HK-2 (cell line): ENCODE measurements around the gene CHRNA4.
"Not testable (repeated sequence)": the region's sequence is repeated elsewhere in the genome, so short reads cannot be mapped to it uniquely, and the experiment has no call there.

Experiments
- DNase-seq: peaks from one replicate; pipeline ENCODE4 v3.0.0-alpha.2; 2018; ENCODE audit not compliant: unreplicated experiment

Gene CHRNA4

GRCh38 chr20:63397946-63398450, 36.8 kb upstream of the CHRNA4 start:
- DNase-seq = no peak

- no peak for DNase-seq
Measured at GRCh38 chr20:63397155-63397843, 36.1 kb upstream of the CHRNA4 start.

GRCh38 chr20:63396300-63396699, 35.2 kb upstream of the CHRNA4 start:
- DNase-seq = no peak

GRCh38 chr20:63395723-63396122, 34.6 kb upstream of the CHRNA4 start:
- no peak for DNase-seq

GRCh38 chr20:63394920-63395455, 33.8 kb upstream of the CHRNA4 start:
- DNase-seq = no peak

GRCh38 chr20:63394069-63394919, 33.1 kb upstream of the CHRNA4 start:
- DNase-seq = no peak

GRCh38 chr20:63393566-63393965, 32.4 kb upstream of the CHRNA4 start:
- no peak for DNase-seq

GRCh38 chr20:63392465-63393365, 31.6 kb upstream of the CHRNA4 start:
- DNase-seq = no peak

GRCh38 chr20:63387917-63388316, 26.8 kb upstream of the CHRNA4 start:
- DNase-seq = no peak

GRCh38 chr20:63387393-63387792, 26.2 kb upstream of the CHRNA4 start:
- DNase-seq = no peak

- no peak for DNase-seq
Measured at GRCh38 chr20:63386491-63386890, 25.3 kb upstream of the CHRNA4 start.

- no peak for DNase-seq
Measured at GRCh38 chr20:63385819-63386218, 24.7 kb upstream of the CHRNA4 start.

GRCh38 chr20:63384336-63384735, 23.2 kb upstream of the CHRNA4 start:
- DNase-seq = no peak

GRCh38 chr20:63383556-63383955, 22.4 kb upstream of the CHRNA4 start:
- DNase-seq = no peak

- DNase-seq = no peak
Measured at GRCh38 chr20:63382551-63383300, 21.6 kb upstream of the CHRNA4 start.

- no peak for DNase-seq
Measured at GRCh38 chr20:63381781-63382431, 20.8 kb upstream of the CHRNA4 start.

- DNase-seq = no peak
Measured at GRCh38 chr20:63380346-63380870, 19.3 kb upstream of the CHRNA4 start.

- DNase-seq = not testable (repeated sequence)
Measured at GRCh38 chr20:63379872-63380271, 18.7 kb upstream of the CHRNA4 start.

GRCh38 chr20:63379296-63379695, 18.1 kb upstream of the CHRNA4 start:
- DNase-seq = no peak

- no peak for DNase-seq
Measured at GRCh38 chr20:63378626-63379025, 17.5 kb upstream of the CHRNA4 start.
